HG03097 (cell line): ENCODE data around the gene SMPD4.
"Not testable (repeated sequence)": the region's sequence is repeated elsewhere in the genome, so short reads cannot be mapped to it uniquely, and the experiment has no call there.

Experiments used
- ATAC-seq: cut with Tn5 transposase; IDR thresholded peaks from one replicate; pipeline ENCODE4 v1.9.1; 2021; ENCODE audit not compliant: unreplicated experiment, low FRiP score

SMPD4 gene

DNA sequence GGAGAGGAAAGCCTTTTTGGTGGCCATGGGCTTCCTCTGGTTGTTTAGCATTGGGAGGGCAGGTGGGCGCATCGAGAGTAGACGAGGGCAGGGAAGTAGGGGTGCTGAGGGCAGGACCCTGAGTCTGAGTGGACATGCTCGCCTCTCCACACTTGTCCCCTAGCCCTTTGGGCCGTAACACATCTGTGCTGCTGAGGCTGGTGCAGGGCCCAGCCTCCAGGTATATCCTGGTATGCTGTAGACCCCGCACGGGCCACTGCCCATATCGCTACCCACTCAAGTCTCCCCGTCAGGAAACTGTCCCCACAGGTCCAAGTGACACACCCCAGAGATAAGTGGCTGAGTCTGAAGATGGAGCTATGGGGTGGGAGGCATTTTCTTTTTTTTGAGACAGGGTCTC, 22.8 kb downstream of the SMPD4 start:
- ATAC-seq, result no peak

DNA sequence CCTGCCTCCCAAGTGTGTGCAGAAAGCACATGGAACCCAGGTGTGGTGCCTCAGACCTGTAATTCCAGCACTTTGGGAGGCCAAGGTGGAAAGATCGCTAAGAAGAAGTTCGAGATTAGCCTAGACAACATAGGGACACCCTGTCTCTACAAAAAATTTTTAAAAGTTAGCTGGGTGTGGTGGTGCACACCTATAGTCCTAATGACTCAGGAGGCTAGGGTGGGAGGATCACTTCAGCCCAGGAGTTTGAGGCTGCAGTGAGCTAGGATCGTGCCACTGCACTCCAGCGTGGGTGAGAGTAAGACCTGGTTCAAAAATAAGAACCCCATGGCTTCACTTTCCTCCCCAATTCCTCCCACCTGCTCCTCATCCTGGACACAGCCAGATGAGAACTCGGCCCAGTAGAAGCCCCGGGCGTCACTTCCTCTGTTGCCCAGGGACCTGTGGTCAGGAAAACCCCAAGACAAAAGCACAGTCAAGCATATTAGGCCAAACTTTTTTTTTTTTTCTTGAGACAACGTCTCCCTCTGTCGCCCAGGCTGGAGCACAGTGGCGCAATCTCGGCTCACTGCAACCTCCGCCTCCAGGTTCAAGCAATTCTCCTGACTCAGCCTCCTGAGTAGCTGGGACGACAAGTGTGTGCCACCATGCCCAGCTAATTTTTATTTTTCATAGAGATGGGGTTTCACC, 23.4 kb downstream of the SMPD4 start:
- peak; percentile 85 for ATAC-seq

DNA sequence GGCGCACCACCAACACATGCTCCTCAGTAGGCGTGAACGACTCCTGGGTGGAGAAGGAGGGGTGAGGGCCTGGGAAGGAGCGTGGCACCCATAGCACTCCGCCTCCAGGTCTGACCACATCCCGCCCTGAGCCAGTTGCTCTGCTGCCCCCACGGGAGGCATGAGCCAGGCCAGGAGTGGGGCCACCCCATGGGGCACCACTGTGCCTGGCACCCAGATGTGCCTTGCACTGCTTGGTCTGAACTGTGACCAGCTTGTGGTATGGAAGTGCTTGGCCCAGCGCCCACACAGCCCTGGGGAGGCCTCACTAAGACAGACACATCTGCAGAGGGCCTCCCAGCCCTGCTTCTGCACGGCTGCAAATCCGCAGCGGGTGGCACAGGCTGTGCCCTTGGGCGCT, 24.0 kb downstream of the SMPD4 start:
- ATAC-seq, result peak; percentile 41

DNA sequence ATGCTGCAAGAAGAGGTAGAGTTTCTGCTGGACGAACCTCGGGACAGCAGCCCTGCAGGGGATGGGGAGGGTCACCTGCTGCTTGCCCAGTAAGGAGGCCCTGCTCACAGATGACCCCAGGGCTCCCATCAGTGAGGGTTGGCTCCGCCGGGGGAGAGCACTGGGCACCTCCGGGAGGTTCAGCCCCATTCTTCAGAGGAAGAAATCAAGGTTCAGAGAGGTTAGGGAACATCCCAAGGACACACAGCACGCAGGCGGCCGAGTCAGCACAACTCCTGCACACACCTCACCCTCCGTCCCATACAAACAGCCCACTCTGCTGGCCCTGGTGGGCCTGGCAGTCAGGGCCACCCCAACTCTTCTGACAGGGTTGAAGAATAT, 24.8 kb downstream of the SMPD4 start:
- no peak for ATAC-seq

DNA sequence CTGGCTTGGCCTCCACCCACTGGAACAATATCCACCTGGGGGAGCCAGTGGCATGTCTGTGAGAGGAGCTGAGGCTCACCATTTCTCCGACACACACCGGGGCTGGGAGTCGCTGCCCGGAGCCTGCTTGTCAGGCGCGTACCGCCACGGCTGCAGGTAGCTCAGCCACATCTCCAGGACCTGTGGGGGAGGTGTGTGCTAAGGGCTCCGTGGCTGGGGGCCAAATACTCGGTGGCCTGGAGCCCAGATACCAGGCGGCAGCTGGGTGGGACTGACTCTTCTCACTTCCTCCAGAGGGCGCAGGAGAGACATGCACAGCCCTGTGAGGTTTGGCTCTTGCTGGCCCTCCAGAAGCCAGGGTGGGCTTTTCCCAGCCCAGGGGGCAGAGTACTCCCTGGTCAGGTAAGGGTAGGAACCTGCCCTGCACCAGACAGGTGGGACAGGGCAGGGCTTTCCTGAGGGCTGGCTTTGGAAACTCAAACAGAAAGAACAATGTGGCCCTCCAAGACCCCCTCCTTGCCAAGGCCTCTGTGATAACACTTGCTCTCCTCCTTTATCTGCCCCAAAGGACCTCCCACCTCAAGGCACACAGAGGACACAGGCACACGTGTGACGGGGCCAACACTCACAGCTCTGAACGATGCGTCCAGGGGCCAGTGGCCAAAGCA, 25.3 kb downstream of the SMPD4 start:
- not testable (repeated sequence) for ATAC-seq

GRCh38 chr2:130154773-130155765, 26.3 kb downstream of the SMPD4 start:
- ATAC-seq, result no peak

DNA sequence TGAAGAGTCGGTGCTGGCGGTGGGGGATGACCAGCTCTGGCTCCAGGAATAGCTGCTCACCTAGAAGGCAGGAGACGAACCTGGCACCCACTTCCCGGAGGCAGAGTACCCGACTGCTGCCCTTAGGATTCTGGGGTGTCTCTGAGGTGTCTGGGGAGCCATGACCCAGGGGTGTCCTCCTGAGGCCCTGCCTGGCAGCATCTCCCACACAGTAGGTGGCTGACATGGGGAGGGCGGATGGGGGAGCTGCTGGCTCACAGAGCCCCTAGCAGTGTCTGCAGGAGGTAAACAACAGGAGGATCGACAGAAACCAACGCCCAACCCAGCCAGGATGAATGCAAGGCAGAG, 27.0 kb downstream of the SMPD4 start:
- ATAC-seq, result not testable (repeated sequence)

DNA sequence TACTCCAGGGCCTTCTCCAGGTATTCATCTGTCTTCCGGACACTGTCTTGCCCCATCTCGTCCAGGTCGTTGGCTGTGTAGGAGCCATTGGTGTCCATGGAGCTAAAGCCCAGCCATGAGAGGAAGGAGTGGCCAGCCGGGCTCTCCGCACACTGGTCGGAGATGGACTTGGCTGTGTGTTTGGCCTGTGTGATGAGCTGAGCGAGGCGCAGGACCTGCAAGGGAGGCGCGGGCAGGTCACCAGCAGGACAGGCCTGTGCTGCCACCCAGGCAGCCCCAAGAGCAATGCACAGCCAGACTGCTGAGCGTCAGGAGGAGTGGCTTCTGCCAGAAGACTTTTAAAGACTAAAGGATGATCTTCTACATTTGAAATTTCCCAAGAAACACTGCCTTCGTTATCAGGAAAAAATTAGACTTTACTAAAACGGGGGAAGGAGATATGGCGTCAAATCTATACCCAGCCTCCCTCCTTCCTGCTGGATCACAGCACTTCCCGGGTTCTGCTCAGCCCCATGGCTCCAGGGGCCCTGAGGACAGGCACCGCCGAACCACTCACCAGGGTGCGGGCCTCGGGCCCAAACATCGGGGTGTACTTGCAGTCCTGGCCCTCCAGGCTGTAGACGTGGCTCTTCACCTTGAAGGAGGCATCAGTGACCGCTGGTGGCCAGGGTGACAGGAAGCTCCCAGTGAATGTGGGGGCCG, 27.5 kb downstream of the SMPD4 start:
- not testable (repeated sequence) for ATAC-seq

DNA sequence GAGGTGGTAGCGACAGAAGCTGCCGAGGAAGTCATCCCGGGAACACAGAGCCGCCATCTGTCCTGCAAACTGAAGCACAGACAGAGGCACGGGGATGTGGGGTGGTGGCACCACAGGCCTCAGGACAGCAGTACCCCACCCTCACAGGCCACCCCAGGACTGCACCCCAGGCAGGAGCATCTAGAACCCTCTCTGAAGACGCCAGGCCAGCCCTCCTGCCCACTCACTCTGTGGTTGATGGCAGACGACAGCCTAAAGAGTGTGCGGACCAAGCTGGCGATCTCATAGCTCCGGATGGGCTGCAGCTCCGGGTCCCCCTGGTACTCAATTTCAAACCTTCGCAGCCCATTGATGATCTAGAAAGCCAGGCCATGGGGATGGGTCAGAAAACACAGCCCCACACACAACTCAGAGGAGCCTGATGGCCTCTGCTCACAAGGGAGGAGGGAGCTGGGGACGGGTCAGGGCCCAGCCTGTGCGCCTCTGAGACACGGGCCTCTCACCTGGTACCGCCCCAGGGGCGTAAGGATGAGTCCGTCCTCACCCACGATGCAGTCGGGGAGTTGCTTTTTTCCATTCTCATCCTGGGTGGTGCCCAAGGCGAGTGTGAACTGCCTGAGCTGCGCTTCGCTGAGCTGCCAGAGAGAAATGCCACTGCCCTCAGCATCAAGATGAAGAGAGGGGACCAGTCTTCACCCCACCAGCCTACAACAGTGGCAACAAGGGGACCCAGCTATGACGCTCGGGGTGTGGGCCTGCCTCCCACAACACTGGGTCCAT, 28.4 kb downstream of the SMPD4 start:
- no peak for ATAC-seq

- ATAC-seq, result not testable (repeated sequence)
Observed at GRCh38 chr2:130152136-130152815, 29.1 kb downstream of the SMPD4 start.

DNA sequence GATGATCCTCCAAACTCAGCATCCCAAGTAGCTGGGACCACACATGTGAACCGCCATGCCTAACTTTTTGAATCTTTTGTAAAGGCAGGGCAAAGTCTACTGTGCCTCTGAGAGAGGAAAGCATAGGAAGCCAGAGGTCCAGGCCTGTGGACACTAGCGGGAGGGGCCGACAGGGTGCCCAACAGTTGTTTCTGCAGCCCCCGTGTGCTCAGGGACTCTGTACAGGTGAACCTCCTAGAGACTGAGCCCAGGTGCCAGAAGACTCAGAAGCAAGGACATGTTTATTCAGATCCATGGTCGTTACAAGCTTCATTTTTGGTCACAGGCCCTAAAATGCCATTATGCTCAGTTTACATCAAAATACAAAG, 30.3 kb downstream of the SMPD4 start:
- ATAC-seq, result not testable (repeated sequence)

GRCh38 chr2:130150181-130151144, 30.9 kb downstream of the SMPD4 start:
- ATAC-seq, result no peak

- not testable (repeated sequence) for ATAC-seq
Observed at GRCh38 chr2:130148515-130148914, 32.9 kb downstream of the SMPD4 start.

DNA sequence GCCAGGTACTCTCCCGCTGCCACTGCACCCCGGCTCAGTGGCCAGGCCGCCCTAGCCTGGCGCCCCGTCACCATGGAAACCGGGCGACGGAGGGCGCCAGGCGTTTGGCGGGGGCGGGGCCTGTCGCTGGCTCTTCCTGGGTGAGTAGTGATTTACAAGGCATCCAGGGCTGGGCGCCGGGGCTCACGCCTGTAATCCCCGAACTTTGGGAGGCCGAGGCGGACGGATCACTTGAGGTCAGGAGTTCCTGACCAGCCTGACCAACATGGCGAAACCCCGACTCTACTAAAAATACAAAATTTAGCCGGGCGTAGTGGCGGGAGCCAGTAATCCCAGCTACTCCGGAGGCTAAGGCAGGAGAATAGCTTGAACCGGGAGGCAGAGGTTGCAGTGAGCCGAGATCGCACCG, 36.4 kb downstream of the SMPD4 start, which contains the start of gene CCDC74B:
CCDC74B (minus strand) TSS at position 107 of the 409 bp plus-strand sequence. CDS start 116 bp downstream, outside the sequence.
- ATAC-seq, result peak; percentile 93

DNA sequence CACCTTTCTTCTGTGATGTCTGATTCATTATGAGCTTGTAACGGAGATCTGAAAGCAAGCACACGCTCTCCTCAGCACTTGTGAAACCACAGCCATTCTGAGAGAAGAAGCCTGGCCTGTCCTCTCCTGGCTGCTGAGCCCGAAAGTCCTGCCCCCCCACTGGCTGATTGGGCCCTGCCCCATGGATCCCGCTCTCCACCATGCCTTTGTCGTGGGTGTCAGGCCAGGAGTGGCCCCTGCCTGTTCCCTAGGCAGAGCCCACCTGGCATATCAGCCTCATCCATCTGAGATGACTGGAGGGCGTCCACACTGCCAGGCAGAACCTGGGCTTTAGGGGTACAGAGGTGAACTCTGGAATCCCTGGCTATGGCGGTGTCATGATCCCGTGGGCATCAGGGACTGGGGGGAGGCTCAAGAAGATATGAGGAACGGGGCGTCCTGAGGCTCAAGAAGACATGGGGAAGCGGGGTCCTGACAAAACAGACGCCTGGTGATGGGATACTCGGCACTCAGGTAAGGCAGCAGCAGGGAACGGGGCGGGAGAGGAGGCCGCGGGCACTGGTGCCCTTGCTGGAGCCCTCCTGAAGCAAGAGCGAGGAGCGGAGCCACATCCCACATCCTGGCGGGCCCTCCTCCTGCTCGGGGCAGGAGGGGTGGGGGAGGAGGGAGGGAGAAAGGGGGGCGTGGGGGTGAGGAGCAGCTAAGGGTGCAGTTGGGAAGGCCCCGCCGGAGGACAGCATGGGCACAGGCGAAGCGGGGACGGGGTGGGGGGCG, 37.9 kb downstream of the SMPD4 start:
- ATAC-seq, result not testable (repeated sequence)

GRCh38 chr2:130142396-130143265, 38.8 kb downstream of the SMPD4 start:
- ATAC-seq, result not testable (repeated sequence)
